ENCODE data around the gene ARHGAP42. TPM values are rescaled to one million over a fixed set of nuclear protein-coding genes. Genes with fewer than 3 reads are reported as not detected.
"Not testable (repeated sequence)": the region's sequence is repeated elsewhere in the genome, so short reads cannot be mapped to it uniquely, and the experiment has no call there.

ARHGAP42 gene
- total and polyA plus RNA-seq, 5 donors from 2014 or later = not detected

DNA sequence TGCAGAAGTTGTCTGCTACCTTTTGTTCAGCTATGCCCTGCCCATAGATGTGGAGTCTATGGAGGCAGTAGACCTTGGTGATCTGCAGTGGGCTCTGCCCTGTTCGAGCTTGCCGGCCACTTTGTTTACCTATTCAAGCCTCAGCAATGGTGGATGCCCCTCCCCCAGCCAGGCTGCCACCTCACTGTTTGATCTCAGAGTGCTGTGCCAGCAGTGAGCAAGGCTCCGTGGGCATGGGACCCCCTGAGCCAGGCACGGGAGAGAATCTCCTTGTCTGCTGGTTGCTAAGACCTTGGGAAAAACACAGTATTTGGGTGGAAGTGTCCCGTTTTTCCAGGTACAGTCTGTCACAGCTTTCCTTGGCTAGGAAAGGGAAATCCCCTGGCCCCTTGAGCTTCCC, 214.4 kb downstream of the ARHGAP42 start:
- not testable (repeated sequence) for H3K4me1 ChIP-seq (ENCODE audit: control insufficient read depth, insufficient read depth, low read length, poor library complexity, severe bottlenecking); H3K27ac ChIP-seq (ENCODE audit: insufficient read depth, low read length, poor library complexity, severe bottlenecking); H3K27ac Mint-ChIP-seq; H3K4me1 Mint-ChIP-seq; H3K27me3 ChIP-seq (ENCODE audit: control insufficient read depth, insufficient read depth, low read length); DNase-seq; H3K27me3 Mint-ChIP-seq; H3K9me3 ChIP-seq (ENCODE audit: control insufficient read depth in 2 of 2, low read length in 2 of 2); H3K4me3 Mint-ChIP-seq; ATAC-seq (ENCODE audit: low read depth in 2 of 2); H3K36me3 ChIP-seq (ENCODE audit: control insufficient read depth, insufficient read depth, low read length); H3K36me3 Mint-ChIP-seq; H3K4me3 ChIP-seq (ENCODE audit: low read depth, low read length)
- peaks cover 0 to 19% (median 5%) of the 10 kb centered on the region in 7 donors for H3K9me3 Mint-ChIP-seq

DNA sequence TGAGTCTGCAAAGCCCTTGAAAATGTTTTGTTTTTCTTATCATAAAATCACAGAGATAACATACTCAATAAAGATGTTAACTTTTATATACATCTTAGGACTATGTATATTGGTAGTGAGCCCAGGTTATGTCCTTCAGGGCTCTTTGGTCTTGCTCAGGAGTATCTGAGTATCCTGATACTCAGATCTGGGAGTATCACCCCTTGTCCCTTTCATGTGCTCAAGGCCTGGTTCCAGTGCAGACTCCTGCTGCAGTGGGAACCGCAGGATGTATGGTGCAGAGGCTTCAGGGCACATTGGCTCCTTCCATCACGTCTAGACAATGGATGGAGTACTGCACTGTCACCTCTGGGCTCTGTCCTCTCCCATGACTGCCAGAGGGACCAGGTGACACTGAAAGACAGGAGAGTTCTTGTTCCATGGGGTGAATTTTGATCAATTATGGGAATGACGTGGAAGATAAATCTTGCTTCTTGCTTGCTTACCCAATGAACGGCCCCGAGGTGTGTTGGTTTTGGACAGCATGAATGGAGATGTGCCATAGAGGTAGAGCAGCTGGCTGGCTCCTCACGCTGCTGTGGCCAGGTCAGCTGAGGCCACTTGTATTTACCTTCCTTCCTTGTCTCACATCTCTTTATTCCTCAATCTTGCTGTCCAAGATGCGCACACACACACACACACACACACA, 215.5 kb downstream of the ARHGAP42 start:
- Histone ChIP-seq H3K27me3 (ENCODE audit: control insufficient read depth, insufficient read depth, low read length) (no peaks in the 10 kb centered on the region), H3K4me3 (ENCODE audit: low read depth, low read length) (no peak overlapping the region), H3K9me3 (ENCODE audit: control insufficient read depth in 2 of 2, low read length in 2 of 2) (no peaks in the 10 kb centered on the region), H3K4me1 (ENCODE audit: control insufficient read depth, insufficient read depth, low read length, poor library complexity, severe bottlenecking) (no peaks in the 10 kb centered on the region), H3K27ac (ENCODE audit: insufficient read depth, low read length, poor library complexity, severe bottlenecking) (no peak overlapping the region), H3K36me3 (ENCODE audit: control insufficient read depth, insufficient read depth, low read length) (no peaks in the 10 kb centered on the region)
- DNase-seq (no peak), ATAC-seq (ENCODE audit: low read depth in 2 of 2) (no peak)
- Mint-ChIP-seq H3K27ac (no peak overlapping the region), H3K9me3 (peaks cover 0 to 26% (median 7%) of the 10 kb centered on the region in 7 donors), H3K27me3 (no peaks in the 10 kb centered on the region), H3K36me3 (no peaks in the 10 kb centered on the region), H3K4me3 (no peak overlapping the region), H3K4me1 (no peaks in the 10 kb centered on the region)

DNA sequence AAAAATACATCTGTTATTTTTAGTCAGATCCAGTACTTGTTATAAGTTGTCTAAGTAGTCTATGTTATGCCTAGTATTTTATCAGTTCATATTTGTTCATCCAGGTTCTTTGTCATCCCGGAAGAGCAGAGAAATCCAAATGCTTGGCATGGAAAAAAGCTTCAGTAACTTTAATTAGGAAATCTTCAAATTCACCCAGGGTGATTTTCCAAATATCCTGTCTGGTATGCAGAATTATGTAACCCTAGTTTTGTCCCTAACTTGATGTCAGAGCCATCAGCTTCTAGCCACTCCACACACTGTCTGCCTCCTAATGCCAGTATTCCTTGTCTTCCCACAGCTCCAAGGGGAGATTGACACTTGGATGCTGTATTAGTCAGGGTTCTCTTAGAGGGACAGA, 216.2 kb downstream of the ARHGAP42 start:
- Mint-ChIP-seq H3K4me3 (no peak overlapping the region), H3K27ac (no peak overlapping the region), H3K4me1 (no peaks in the 10 kb centered on the region), H3K9me3 (peaks cover 0 to 28% (median 7%) of the 10 kb centered on the region in 7 donors), H3K36me3 (no peaks in the 10 kb centered on the region), H3K27me3 (no peaks in the 10 kb centered on the region)
- H3K27me3 ChIP-seq (ENCODE audit: control insufficient read depth, insufficient read depth, low read length) = no peaks in the 10 kb centered on the region
- ATAC-seq (ENCODE audit: low read depth in 2 of 2) (no peak), DNase-seq (no peak)
- H3K4me1 ChIP-seq (ENCODE audit: control insufficient read depth, insufficient read depth, low read length, poor library complexity, severe bottlenecking) = no peaks in the 10 kb centered on the region
- H3K27ac ChIP-seq (ENCODE audit: insufficient read depth, low read length, poor library complexity, severe bottlenecking) = no peak overlapping the region
- no peaks in the 10 kb centered on the region for H3K9me3 ChIP-seq (ENCODE audit: control insufficient read depth in 2 of 2, low read length in 2 of 2)
- no peaks in the 10 kb centered on the region for H3K36me3 ChIP-seq (ENCODE audit: control insufficient read depth, insufficient read depth, low read length)
- no peak overlapping the region for H3K4me3 ChIP-seq (ENCODE audit: low read depth, low read length)

DNA sequence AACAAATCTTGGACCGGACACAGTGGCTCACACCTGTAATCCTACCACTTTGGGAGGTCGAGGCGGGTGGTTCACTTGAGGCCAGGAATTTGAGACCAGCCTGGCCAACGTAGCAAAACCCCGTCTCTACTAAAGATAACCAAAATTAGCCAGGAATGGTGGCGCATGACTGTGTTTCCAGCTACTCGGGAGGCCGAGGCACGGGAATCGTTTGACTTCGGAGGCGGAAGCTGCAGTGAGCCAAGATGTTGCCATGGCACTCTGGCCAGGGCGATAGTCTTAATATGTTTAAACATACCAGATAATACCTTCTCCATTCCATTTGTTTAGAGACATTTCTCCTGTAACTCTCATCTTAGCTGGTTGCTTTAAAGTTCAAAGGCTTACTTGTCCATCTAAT, 218.6 kb downstream of the ARHGAP42 start:
- Histone ChIP-seq H3K9me3 (ENCODE audit: control insufficient read depth in 2 of 2, low read length in 2 of 2) (no peaks in the 10 kb centered on the region), H3K4me1 (ENCODE audit: control insufficient read depth, insufficient read depth, low read length, poor library complexity, severe bottlenecking) (no peaks in the 10 kb centered on the region), H3K27me3 (ENCODE audit: control insufficient read depth, insufficient read depth, low read length) (no peaks in the 10 kb centered on the region), H3K4me3 (ENCODE audit: low read depth, low read length) (no peak overlapping the region), H3K27ac (ENCODE audit: insufficient read depth, low read length, poor library complexity, severe bottlenecking) (no peak overlapping the region), H3K36me3 (ENCODE audit: control insufficient read depth, insufficient read depth, low read length) (no peaks in the 10 kb centered on the region)
- no peak for DNase-seq
- no peak overlapping the region for H3K27ac Mint-ChIP-seq
- no peak for ATAC-seq (ENCODE audit: low read depth in 2 of 2)
- H3K4me3 Mint-ChIP-seq = no peak overlapping the region
- no peaks in the 10 kb centered on the region for H3K27me3 Mint-ChIP-seq
- no peaks in the 10 kb centered on the region for H3K4me1 Mint-ChIP-seq
- peaks cover 0 to 15% (median 5%) of the 10 kb centered on the region in 7 donors for H3K9me3 Mint-ChIP-seq
- H3K36me3 Mint-ChIP-seq = no peaks in the 10 kb centered on the region

DNA sequence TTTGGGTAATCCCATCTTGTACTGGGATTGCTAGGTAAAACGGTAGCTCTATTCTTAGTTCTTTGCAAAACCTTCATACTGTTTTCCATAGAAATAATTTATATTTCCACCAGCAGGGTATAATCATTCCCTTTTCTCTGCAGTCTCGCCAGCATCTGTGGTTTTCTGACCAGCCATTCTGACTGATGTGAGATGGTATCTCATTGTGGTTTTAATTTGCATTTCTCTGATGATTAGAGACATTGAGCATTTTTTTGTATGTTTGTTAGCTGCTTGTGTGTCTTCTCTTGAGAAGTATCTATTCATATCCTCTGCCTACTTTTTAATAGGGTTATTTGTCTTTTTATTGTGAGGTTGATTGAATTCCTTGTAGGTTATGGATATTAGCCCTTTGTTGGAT, 221.7 kb downstream of the ARHGAP42 start:
- no peaks in the 10 kb centered on the region for H3K4me1 ChIP-seq (ENCODE audit: control insufficient read depth, insufficient read depth, low read length, poor library complexity, severe bottlenecking)
- DNase-seq (no peak), ATAC-seq (ENCODE audit: low read depth in 2 of 2) (no peak)
- Mint-ChIP-seq H3K27ac (no peak overlapping the region), H3K4me1 (peaks cover 0 to 4% (median 0%) of the 10 kb centered on the region in 4 donors), H3K36me3 (no peaks in the 10 kb centered on the region), H3K4me3 (no peak overlapping the region), H3K27me3 (no peaks in the 10 kb centered on the region), H3K9me3 (peaks cover 0 to 14% (median 7%) of the 10 kb centered on the region in 7 donors)
- no peaks in the 10 kb centered on the region for H3K9me3 ChIP-seq (ENCODE audit: control insufficient read depth in 2 of 2, low read length in 2 of 2)
- no peak overlapping the region for H3K4me3 ChIP-seq (ENCODE audit: low read depth, low read length)
- H3K27ac ChIP-seq (ENCODE audit: insufficient read depth, low read length, poor library complexity, severe bottlenecking) = no peak overlapping the region
- no peaks in the 10 kb centered on the region for H3K27me3 ChIP-seq (ENCODE audit: control insufficient read depth, insufficient read depth, low read length)
- no peaks in the 10 kb centered on the region for H3K36me3 ChIP-seq (ENCODE audit: control insufficient read depth, insufficient read depth, low read length)

DNA sequence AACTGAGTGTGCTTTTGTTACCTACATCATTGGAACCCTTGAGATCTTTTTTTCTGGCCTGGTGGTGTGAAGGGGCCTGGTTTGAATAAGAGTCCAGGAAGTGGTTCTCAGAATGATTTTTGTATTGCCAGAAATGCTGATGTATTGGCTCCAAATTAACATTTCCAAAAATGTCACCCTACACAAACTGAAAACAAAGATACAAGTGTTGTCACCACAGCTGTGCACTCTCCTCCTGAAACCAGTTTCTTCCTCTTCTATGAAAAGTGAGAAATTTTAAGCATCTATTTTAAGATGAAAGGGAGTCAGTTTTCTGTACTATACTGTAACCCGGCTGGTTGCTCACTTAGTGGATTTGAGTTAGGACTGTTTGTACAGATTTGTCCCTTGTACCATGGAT, 223.7 kb downstream of the ARHGAP42 start:
- no peaks in the 10 kb centered on the region for H3K36me3 Mint-ChIP-seq
- Histone ChIP-seq H3K27ac (ENCODE audit: insufficient read depth, low read length, poor library complexity, severe bottlenecking) (no peak overlapping the region), H3K27me3 (ENCODE audit: control insufficient read depth, insufficient read depth, low read length) (no peaks in the 10 kb centered on the region), H3K36me3 (ENCODE audit: control insufficient read depth, insufficient read depth, low read length) (no peaks in the 10 kb centered on the region), H3K4me3 (ENCODE audit: low read depth, low read length) (no peak overlapping the region), H3K9me3 (ENCODE audit: control insufficient read depth in 2 of 2, low read length in 2 of 2) (no peaks in the 10 kb centered on the region), H3K4me1 (ENCODE audit: control insufficient read depth, insufficient read depth, low read length, poor library complexity, severe bottlenecking) (no peaks in the 10 kb centered on the region)
- H3K4me1 Mint-ChIP-seq = peaks cover 0 to 4% (median 0%) of the 10 kb centered on the region in 4 donors
- no peak overlapping the region for H3K4me3 Mint-ChIP-seq
- H3K9me3 Mint-ChIP-seq = peaks cover 2 to 16% (median 5%) of the 10 kb centered on the region in 7 donors
- no peak for DNase-seq
- no peak overlapping the region for H3K27ac Mint-ChIP-seq
- no peaks in the 10 kb centered on the region for H3K27me3 Mint-ChIP-seq
- ATAC-seq (ENCODE audit: low read depth in 2 of 2) = no peak

DNA sequence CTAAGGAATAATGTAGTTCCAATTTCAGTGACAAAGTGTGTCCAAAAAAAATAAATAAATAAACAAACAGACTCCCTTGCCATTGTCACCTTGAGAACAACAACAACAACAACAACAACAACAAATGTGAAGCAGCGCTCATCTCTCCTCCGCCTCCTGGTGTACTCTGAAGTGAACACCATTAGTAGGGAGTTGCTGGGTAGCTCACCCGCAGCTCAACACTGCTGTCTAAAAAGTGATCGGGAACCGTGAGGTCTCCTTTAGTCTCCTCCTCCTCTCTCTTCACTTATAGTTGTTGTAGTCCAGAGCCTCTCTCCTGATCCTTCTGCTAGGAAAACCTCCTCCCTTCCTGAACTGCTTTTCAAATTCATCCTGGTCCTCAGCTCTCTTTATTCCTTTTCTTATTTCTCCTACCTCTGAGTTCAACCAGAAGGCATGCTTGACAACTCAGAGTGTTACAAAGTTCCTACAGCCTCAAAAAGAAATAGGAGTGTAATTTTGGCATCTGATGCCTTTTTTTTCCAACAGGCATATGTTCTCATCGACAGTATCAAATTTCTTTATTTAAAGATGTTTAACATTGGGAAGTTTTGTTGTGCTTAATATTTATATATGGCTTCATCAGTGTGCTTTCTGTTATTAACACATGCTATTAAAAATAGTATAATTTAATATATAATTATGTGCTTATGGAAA, 227.5 kb downstream of the ARHGAP42 start:
- no peak overlapping the region for H3K4me3 Mint-ChIP-seq
- ATAC-seq (ENCODE audit: low read depth in 2 of 2) = no peak
- peaks cover 0 to 4% (median 0%) of the 10 kb centered on the region in 4 donors for H3K4me1 Mint-ChIP-seq
- no peaks in the 10 kb centered on the region for H3K36me3 Mint-ChIP-seq
- no peaks in the 10 kb centered on the region for H3K27me3 ChIP-seq (ENCODE audit: control insufficient read depth, insufficient read depth, low read length)
- H3K27me3 Mint-ChIP-seq = no peaks in the 10 kb centered on the region
- H3K9me3 ChIP-seq (ENCODE audit: control insufficient read depth in 2 of 2, low read length in 2 of 2) = no peaks in the 10 kb centered on the region
- H3K27ac ChIP-seq (ENCODE audit: insufficient read depth, low read length, poor library complexity, severe bottlenecking) = no peak overlapping the region
- no peak for DNase-seq
- H3K36me3 ChIP-seq (ENCODE audit: control insufficient read depth, insufficient read depth, low read length) = no peaks in the 10 kb centered on the region
- H3K4me3 ChIP-seq (ENCODE audit: low read depth, low read length) = no peak overlapping the region
- no peak overlapping the region for H3K27ac Mint-ChIP-seq
- H3K4me1 ChIP-seq (ENCODE audit: control insufficient read depth, insufficient read depth, low read length, poor library complexity, severe bottlenecking) = no peaks in the 10 kb centered on the region
- H3K9me3 Mint-ChIP-seq = peaks cover 0 to 8% (median 3%) of the 10 kb centered on the region in 7 donors
